ENCODE results near the gene MICAL3. TPM values are rescaled to one million over a fixed set of nuclear protein-coding genes. Genes with fewer than 3 reads are reported as not detected.

MICAL3 gene
- polyA plus RNA-seq, 1 of the 3 experiments (the other 2 are of a cell fraction): 83.1 TPM

DNA sequence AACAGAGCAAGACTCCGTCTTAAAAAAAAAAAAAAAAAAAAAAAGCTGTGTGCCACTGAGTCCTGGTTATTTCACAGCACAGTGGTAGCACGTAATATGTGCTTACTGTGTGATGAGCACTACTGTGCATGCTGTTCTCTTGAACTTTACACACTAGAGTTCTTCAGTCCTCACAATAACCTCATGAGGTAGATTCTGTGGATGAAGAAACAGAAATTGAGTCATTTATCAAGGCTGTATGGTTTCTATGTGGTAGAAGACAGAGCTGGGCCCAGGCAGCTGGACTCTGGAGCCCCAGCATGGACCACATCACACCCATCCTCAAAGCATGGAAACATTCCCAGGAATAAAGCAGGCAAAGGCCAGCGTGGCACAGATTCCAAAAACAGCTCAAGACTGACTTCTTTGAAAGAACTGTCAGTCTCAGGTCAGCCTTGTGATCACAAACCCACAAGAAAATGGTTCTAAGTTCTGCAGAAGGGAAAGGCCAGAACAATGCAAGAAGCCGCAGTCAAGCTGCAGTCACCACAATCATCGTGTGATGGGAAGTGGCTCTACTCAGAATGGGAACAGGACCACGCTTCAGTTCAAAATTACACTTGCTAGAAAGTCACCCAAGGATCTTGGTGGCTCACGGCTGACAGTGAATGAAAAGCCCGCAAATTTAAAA is 49.5 kb downstream of the MICAL3 start:
- H4K20me1 ChIP-seq (ENCODE audit: insufficient read depth): peaks cover 28% of the 10 kb centered on the region
- no peaks in the 10 kb centered on the region for H3K9me2 ChIP-seq
- no peaks in the 10 kb centered on the region for H3K27me3 ChIP-seq (ENCODE audit: insufficient read depth)
- no peak overlapping the region for H3K4me3 ChIP-seq (ENCODE audit: low read depth in 2 of 2, low read length in 1 of 2)
- no peaks in the 10 kb centered on the region for H3K9me3 ChIP-seq
- peaks cover 90% of the 10 kb centered on the region for H3K79me2 ChIP-seq (ENCODE audit: insufficient read depth)
- H3K36me3 ChIP-seq (replicated peaks in 1 of 2; ENCODE audit: control insufficient read depth in 1 of 2, insufficient read depth in 2 of 2, low read length in 1 of 2): no peaks in the 10 kb centered on the region
- POLR2A ChIA-PET: no interaction called here
- TF ChIP-seq, protein P1, sequence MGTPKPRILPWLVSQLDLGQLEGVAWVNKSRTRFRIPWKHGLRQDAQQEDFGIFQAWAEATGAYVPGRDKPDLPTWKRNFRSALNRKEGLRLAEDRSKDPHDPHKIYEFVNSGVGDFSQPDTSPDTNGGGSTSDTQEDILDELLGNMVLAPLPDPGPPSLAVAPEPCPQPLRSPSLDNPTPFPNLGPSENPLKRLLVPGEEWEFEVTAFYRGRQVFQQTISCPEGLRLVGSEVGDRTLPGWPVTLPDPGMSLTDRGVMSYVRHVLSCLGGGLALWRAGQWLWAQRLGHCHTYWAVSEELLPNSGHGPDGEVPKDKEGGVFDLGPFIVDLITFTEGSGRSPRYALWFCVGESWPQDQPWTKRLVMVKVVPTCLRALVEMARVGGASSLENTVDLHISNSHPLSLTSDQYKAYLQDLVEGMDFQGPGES (IDR thresholded peaks at IDR 0.05; ENCODE audit: low read depth, low read length): no peak
- TF ChIP-seq TAF1 (IDR thresholded peaks at IDR 0.05; ENCODE audit: borderline replicate concordance, low read depth, low read length): no peak
- no peak for TF ChIP-seq FOXJ3 (CRISPR knock-in tag; IDR thresholded peaks at IDR 0.05)
- no peak for TF ChIP-seq NRF1 (IDR thresholded peaks at IDR 0.05; ENCODE audit: low read depth, low read length)
- no peak overlapping the region for H3K9ac ChIP-seq
- CTCF ChIA-PET: interaction anchor here (0.6 to 1.2 kb wide), 6 partner anchors 13 to 105 kb away, joined by 3 to 4 read pairs (median 3); partner anchors contain the start of gene MICAL3
- 97% methylated on average over 8 of the region's 8 CpGs for WGBS (ENCODE audit: low lambda C conversion rate)
- H3K4me1 ChIP-seq (ENCODE audit: control insufficient read depth in 1 of 2, insufficient read depth in 2 of 2, low read depth in 1 of 2, low read length in 1 of 2): peaks cover 20% of the 10 kb centered on the region in 2 experiments; a peak in 3 of 4 replicates
- DNase-seq: no peak
- H2AFZ ChIP-seq (ENCODE audit: low read depth): no peak overlapping the region
- peaks cover 16% of the 10 kb centered on the region for H3F3A ChIP-seq (replicated peaks; ENCODE audit: insufficient read depth)
- no peak overlapping the region for H3K27ac ChIP-seq (ENCODE audit: low read depth in 2 of 2, low read length in 1 of 2)
- no peak overlapping the region for H3K4me2 ChIP-seq

DNA sequence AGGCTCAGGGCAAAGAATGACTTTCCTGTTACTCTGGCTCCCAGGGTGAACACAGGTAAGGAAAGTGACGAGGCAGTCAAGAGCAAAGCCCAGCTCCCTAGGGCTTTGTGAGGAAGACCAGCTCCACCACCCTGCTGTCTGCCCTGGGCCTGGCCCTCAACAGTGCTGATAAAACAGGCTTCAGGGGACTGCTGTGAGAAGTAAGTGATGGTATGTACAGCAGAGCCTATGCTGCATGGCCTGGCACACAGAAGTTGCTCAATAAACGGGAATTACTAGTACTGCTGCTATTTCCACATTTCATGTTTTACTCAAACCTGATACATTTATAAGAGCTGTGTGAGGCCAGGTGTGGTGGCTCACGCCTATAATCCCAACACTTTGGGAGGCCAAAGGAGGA is 50.3 kb downstream of the MICAL3 start:
- no peaks in the 10 kb centered on the region for H3K36me3 ChIP-seq (replicated peaks in 1 of 2; ENCODE audit: control insufficient read depth in 1 of 2, insufficient read depth in 2 of 2, low read length in 1 of 2)
- H3K79me2 ChIP-seq (ENCODE audit: insufficient read depth): peaks cover 88% of the 10 kb centered on the region
- H3K4me3 ChIP-seq (ENCODE audit: low read depth in 2 of 2, low read length in 1 of 2): no peak overlapping the region
- H3K4me1 ChIP-seq (ENCODE audit: control insufficient read depth in 1 of 2, insufficient read depth in 2 of 2, low read depth in 1 of 2, low read length in 1 of 2): peaks cover 20 to 26% of the 10 kb centered on the region in 2 experiments; a peak in 3 of 4 replicates
- peaks cover 21% of the 10 kb centered on the region for H4K20me1 ChIP-seq (ENCODE audit: insufficient read depth)
- 86% methylated on average over 3 of the region's 3 CpGs for WGBS (ENCODE audit: low lambda C conversion rate)
- no peaks in the 10 kb centered on the region for H3K9me3 ChIP-seq
- no peaks in the 10 kb centered on the region for H3K27me3 ChIP-seq (ENCODE audit: insufficient read depth)
- no peak overlapping the region for H3K27ac ChIP-seq (ENCODE audit: low read depth in 2 of 2, low read length in 1 of 2)
- H2AFZ ChIP-seq (ENCODE audit: low read depth): no peak overlapping the region
- ChIA-PET CTCF (interaction anchor here (0.6 to 1.2 kb wide), 2 partner anchors 26 to 50 kb away, joined by 3 to 4 read pairs; partner anchors contain the start of gene MICAL3), POLR2A (no interaction called here)
- no peak overlapping the region for H3K9ac ChIP-seq
- no peak overlapping the region for H3K4me2 ChIP-seq
- DNase-seq: no peak
- TF ChIP-seq NRF1 (IDR thresholded peaks at IDR 0.05; ENCODE audit: low read depth, low read length) (no peak), MEF2A (IDR thresholded peaks at IDR 0.05; ENCODE audit: borderline replicate concordance, low read depth) (no peak), TAF1 (IDR thresholded peaks at IDR 0.05; ENCODE audit: borderline replicate concordance, low read depth, low read length) (no peak), CHD2 (IDR thresholded peaks at IDR 0.05; ENCODE audit: low read length, partially characterized antibody) (no peak), FOXJ3 (CRISPR knock-in tag; IDR thresholded peaks at IDR 0.05) (no peak), MXI1 (IDR thresholded peaks at IDR 0.05; ENCODE audit: low read depth, low read length) (no peak), FOSL2 (IDR thresholded peaks at IDR 0.05; ENCODE audit: borderline replicate concordance, low read depth) (no peak), NFIC (IDR thresholded peaks at IDR 0.05; ENCODE audit: borderline replicate concordance) (no peak), SIN3A (IDR thresholded peaks at IDR 0.05; ENCODE audit: borderline replicate concordance, low read depth, low read length) (no peak), JUND (IDR thresholded peaks at IDR 0.05) (no peak), RCOR1 (IDR thresholded peaks at IDR 0.05; ENCODE audit: low read length) (no peak)
- TF ChIP-seq, protein P2, sequence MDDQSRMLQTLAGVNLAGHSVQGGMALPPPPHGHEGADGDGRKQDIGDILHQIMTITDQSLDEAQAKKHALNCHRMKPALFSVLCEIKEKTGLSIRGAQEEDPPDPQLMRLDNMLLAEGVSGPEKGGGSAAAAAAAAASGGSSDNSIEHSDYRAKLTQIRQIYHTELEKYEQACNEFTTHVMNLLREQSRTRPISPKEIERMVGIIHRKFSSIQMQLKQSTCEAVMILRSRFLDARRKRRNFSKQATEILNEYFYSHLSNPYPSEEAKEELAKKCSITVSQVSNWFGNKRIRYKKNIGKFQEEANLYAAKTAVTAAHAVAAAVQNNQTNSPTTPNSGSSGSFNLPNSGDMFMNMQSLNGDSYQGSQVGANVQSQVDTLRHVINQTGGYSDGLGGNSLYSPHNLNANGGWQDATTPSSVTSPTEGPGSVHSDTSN (IDR thresholded peaks at IDR 0.05): no peak
- H3K9me2 ChIP-seq: no peaks in the 10 kb centered on the region
- H3F3A ChIP-seq (replicated peaks; ENCODE audit: insufficient read depth): peaks cover 16% of the 10 kb centered on the region
